Panc1 (cell line): Measurements from ENCODE around the gene SUMF2.

Source experiments
- CTCF ChIP-seq: fragments of 450-650 bp; IDR thresholded peaks from 2 replicates; pipeline ENCODE4 v1.5.1; 2017; ENCODE audit warnings: mild to moderate bottlenecking
- POLR2AphosphoS5 ChIP-seq: IDR thresholded peaks from 2 replicates; pipeline ENCODE4 v1.6.1; 2012; ENCODE audit warnings: mild to moderate bottlenecking, low read depth, low read length, moderate library complexity
- REST ChIP-seq, 2 experiments: IDR thresholded peaks; 2 replicates each; pipeline ENCODE4 v1.6.1; 2011 to 2012; ENCODE audit warnings: low read depth in 2 of 2, control low read depth in 1 of 2, low read length in 1 of 2, mild to moderate bottlenecking in 1 of 2, moderate library complexity in 1 of 2; ENCODE audit not compliant: insufficient read depth in 1 of 2

DNA sequence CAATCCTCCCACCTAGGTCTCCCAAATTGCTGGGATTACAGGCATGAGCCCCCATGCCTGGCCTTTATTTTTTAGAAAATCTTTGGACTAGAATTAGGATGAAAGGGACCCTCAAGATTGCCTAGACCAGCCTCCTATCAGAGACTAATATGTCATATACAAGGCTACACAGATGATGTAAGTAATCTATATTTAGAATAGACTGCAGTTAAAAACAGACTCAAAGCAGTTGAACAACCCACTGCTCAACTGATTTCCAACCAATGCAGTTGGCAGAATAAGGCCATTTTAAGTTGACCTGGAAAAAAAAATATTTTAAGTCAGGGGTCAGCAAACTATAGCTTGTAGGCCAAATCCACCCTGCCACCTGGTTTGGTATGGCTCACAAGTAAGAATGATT, 40.6 kb upstream of the SUMF2 start:
- TF ChIP-seq POLR2AphosphoS5 (no peak), CTCF (no peak), REST (IDR thresholded peaks at IDR 0.05; ENCODE audit: insufficient read depth in 1 of 2, low read depth in 2 of 2, low read length in 1 of 2) (no peak)
